GM12878 (cell line): ENCODE results near the gene SQOR. TPM values are rescaled to one million over a fixed set of nuclear protein-coding genes. Genes with fewer than 3 reads are reported as not detected.

Experiments
- ATAC-seq: fragments of 200-7000 bp; cut with Tn5 transposase; 3 replicates; pipeline ENCODE4 v1.9.1; 2020; ENCODE audit warnings: mild to moderate bottlenecking, moderate library complexity
- BruUV-seq: library from RNA; stranded (reverse); fragments of 400-500 nt; replicated peaks from 2 replicates; lab custom pipeline; 2021; lab: Mats Ljungman, UMichigan
- CTCF ChIA-PET: fragments of 300-600 bp; sonication (Branson Sonifier 250); formaldehyde crosslinking; extraction: SDS; loops from one replicate; lab custom pipeline; 2021; ENCODE audit warnings: inconsistent platforms; lab: Yijun Ruan, JAX
- POLR2A ChIA-PET: fragments of 350-600 bp; formaldehyde crosslinking; extraction: SDS; loops from one replicate; lab custom pipeline; 2021; ENCODE audit warnings: inconsistent platforms; lab: Charles Lee
- RAD21 ChIA-PET: fragments of 300-600 bp; sonication (Branson Sonifier 250); formaldehyde crosslinking; loops from one replicate; lab custom pipeline; 2023; ENCODE audit warnings: antibody characterized with exemption; ENCODE audit not compliant: unreplicated experiment; lab: Charles Lee
- SMC1A ChIA-PET: fragments of 300-600 bp; sonication (Branson Sonifier 250); formaldehyde crosslinking; loops from one replicate; lab custom pipeline; 2023; ENCODE audit not compliant: unreplicated experiment, uncharacterized antibody; lab: Charles Lee
- DNase-seq: peaks from one replicate; pipeline ENCODE4 v3.0.0-alpha.2; 2011; ENCODE audit warnings: low read depth, low spot score
- FAIRE-seq: peaks from 3 replicates; lab custom pipeline; 2011; peaks lifted over from hg19 to GRCh38; lab: Jason Lieb, UNC
- H2AFZ ChIP-seq: 2 replicates; pipeline ENCODE4 v1.6.0; 2011; ENCODE audit warnings: low read depth, low read length, control low read depth; ENCODE audit not compliant: control insufficient read depth
- H3K27ac ChIP-seq: 2 replicates; pipeline ENCODE4 v1.5.1; 2011; ENCODE audit warnings: control low read depth; ENCODE audit not compliant: control insufficient read depth, insufficient read depth
- H3K27me3 ChIP-seq, 2 experiments: replicated peaks in 1 of 2; 2 replicates each; pipeline versions ENCODE4 v1.6.0 to v1.6.1; 2011; ENCODE audit warnings: low read length in 1 of 2; ENCODE audit not compliant: control insufficient read depth in 2 of 2, insufficient read depth in 2 of 2
- H3K36me3 ChIP-seq, 2 experiments: 2 replicates each; pipeline ENCODE4 v1.5.1; 2011; ENCODE audit warnings: low read length in 1 of 2; ENCODE audit not compliant: control insufficient read depth in 2 of 2, insufficient read depth in 2 of 2
- H3K4me1 ChIP-seq: 2 replicates; pipeline ENCODE4 v1.6.1; 2011; ENCODE audit warnings: mild to moderate bottlenecking, low read length, moderate library complexity, mixed read lengths; ENCODE audit not compliant: control insufficient read depth, insufficient read depth
- H3K4me2 ChIP-seq: 2 replicates; pipeline ENCODE4 v1.6.0; 2011; ENCODE audit warnings: control low read depth; ENCODE audit not compliant: control insufficient read depth, insufficient read depth
- H3K4me3 ChIP-seq: fragments of 200-600 bp; sonication (generic); 2 replicates; pipeline ENCODE4 v1.5.1; 2016
- H3K79me2 ChIP-seq: 2 replicates; pipeline ENCODE4 v1.6.0; 2011; ENCODE audit warnings: low read length; ENCODE audit not compliant: control insufficient read depth, insufficient read depth
- H3K9ac ChIP-seq: 2 replicates; pipeline ENCODE4 v1.8.0; 2011; ENCODE audit warnings: low read length, control low read depth, mixed read lengths; ENCODE audit not compliant: control insufficient read depth, insufficient read depth
- H3K9me3 ChIP-seq: replicated peaks from 3 replicates; pipeline ENCODE4 v1.5.1; 2011; ENCODE audit warnings: mild to moderate bottlenecking, low read length; ENCODE audit not compliant: control insufficient read depth, insufficient read depth
- H4K20me1 ChIP-seq: 2 replicates; pipeline ENCODE4 v1.6.0; 2011; ENCODE audit not compliant: control insufficient read depth, insufficient read depth
- BHLHE40 ChIP-seq, 2 experiments: fragments of 450-650 bp in 1 of 2; IDR thresholded peaks; 2 replicates each; pipeline ENCODE4 v1.6.1; 2011 to 2017; ENCODE audit warnings: low read depth in 2 of 2, borderline replicate concordance in 1 of 2, improper control_type of control experiment in 1 of 2, low read length in 1 of 2, mild to moderate bottlenecking in 1 of 2
- CREM ChIP-seq: IDR thresholded peaks from 2 replicates; pipeline ENCODE4 v1.6.1; 2014; ENCODE audit warnings: antibody characterized with exemption, low read depth
- HDAC2 ChIP-seq: fragments of 200-600 bp; sonication (generic); IDR thresholded peaks from 2 replicates; pipeline ENCODE4 v1.6.1; 2017
- IKZF1 ChIP-seq: fragments of 450-650 bp; conservative IDR thresholded peaks from 2 replicates; pipeline ENCODE4 v1.6.1; 2017; ENCODE audit warnings: antibody characterized with exemption, mild to moderate bottlenecking
- JUNB ChIP-seq: IDR thresholded peaks from 2 replicates; pipeline ENCODE4 v1.6.1; 2016; ENCODE audit warnings: antibody characterized with exemption, mild to moderate bottlenecking
- JUND ChIP-seq: IDR thresholded peaks from 2 replicates; pipeline ENCODE4 v1.6.1; 2012; ENCODE audit warnings: low read depth, mild to moderate bottlenecking, low read length, improper control_type of control experiment, moderate library complexity
- KLF5 ChIP-seq: fragments of 450-650 bp; IDR thresholded peaks from 2 replicates; pipeline ENCODE4 v1.6.1; 2014; ENCODE audit warnings: mild to moderate bottlenecking; ENCODE audit not compliant: partially characterized antibody
- LARP7 ChIP-seq: fragments of 450-650 bp; IDR thresholded peaks from 2 replicates; pipeline ENCODE4 v1.6.1; 2017; ENCODE audit warnings: mild to moderate bottlenecking
- NFIC ChIP-seq: IDR thresholded peaks from 2 replicates; pipeline ENCODE4 v1.6.1; 2012; ENCODE audit warnings: low read depth, mild to moderate bottlenecking, inconsistent platforms, low read length, moderate library complexity
- NFYA ChIP-seq: IDR thresholded peaks from 2 replicates; pipeline ENCODE4 v1.6.1; 2011; ENCODE audit warnings: low read depth, mild to moderate bottlenecking, low read length, improper control_type of control experiment, borderline replicate concordance
- RAD51 ChIP-seq: fragments of 450-650 bp; IDR thresholded peaks from 2 replicates; pipeline ENCODE4 v1.6.1; 2016; ENCODE audit warnings: moderate library complexity, mild to moderate bottlenecking, inconsistent platforms
- RUNX3 ChIP-seq: IDR thresholded peaks from 2 replicates; pipeline ENCODE4 v1.6.1; 2012; ENCODE audit warnings: low read length, inconsistent platforms
- SMARCA5 ChIP-seq: fragments of 450-650 bp; IDR thresholded peaks from 2 replicates; pipeline ENCODE4 v1.6.1; 2017; ENCODE audit warnings: mild to moderate bottlenecking
- SREBF1 ChIP-seq: IDR thresholded peaks from 2 replicates; pipeline ENCODE4 v1.6.1; 2012; ENCODE audit warnings: mild to moderate bottlenecking, low read length
- SRF ChIP-seq, 2 experiments: IDR thresholded peaks; 2 replicates each; pipeline ENCODE4 v1.6.1; 2011; ENCODE audit warnings: low read depth in 2 of 2, low read length in 2 of 2, mild to moderate bottlenecking in 1 of 2, moderate library complexity in 1 of 2
- YY1 ChIP-seq: IDR thresholded peaks from 2 replicates; pipeline ENCODE4 v1.6.1; 2011; ENCODE audit warnings: low read depth, mild to moderate bottlenecking, low read length
- ZBED1 ChIP-seq: IDR thresholded peaks from 2 replicates; pipeline ENCODE4 v1.6.1; 2016; ENCODE audit warnings: borderline replicate concordance
- WGBS: methylation state at CpG from one replicate; pipeline ENCODE4 v1.1.6; 2016; ENCODE audit warnings: low lambda C conversion rate; ENCODE audit not compliant: insufficient replicate concordance, insufficient coverage; ENCODE audit errors: missing lambda C conversion rate; 5-methylcytosine and 5-hydroxymethylcytosine counted together
- in situ Hi-C: fragments of 300-500 bp; cut with MboI; formaldehyde crosslinking; loops from 9 replicates; pipeline ENCODE4 v1.14.3; 2018; ENCODE audit warnings: mixed read lengths
- intact Hi-C: fragments of 100-400 bp; cut with micrococcal nuclease; formaldehyde crosslinking; loops from one replicate; pipeline ENCODE4 v1.14.2; 2022; ENCODE audit not compliant: unreplicated experiment
- polyA plus RNA-seq, 11 experiments: library from polyadenylated mRNA; depleted of rRNA in 4 of 11; unstranded in 6 of 11; stranded (reverse) in 5 of 11; fragments of >200 nt; fragmentation: Nextera tagmentation in 4 of 11; fragmentation: Illumina TruSeq in 1 of 11; extraction: Ambion mirVana in 4 of 11; extraction: Trizol in 1 of 11; gene quantifications; 1 replicate in 1 of 11; 2 replicates in 10 of 11; pipeline versions ENCODE4 v1.2.1 to v1.2.3, GENCODE V29; 2011 to 2016; ENCODE audit warnings: inconsistent platforms in 2 of 11, missing spikeins in 2 of 11, low read depth in 1 of 11
- total RNA-seq, 4 experiments: library from RNA; depleted of rRNA in 3 of 4; stranded (reverse); fragments of >200 nt in 3 of 4; fragmentation: Illumina TruSeq in 1 of 4; extraction: Trizol in 1 of 4; gene quantifications; 2 replicates each; pipeline versions ENCODE4 v1.2.1 to v1.2.3, GENCODE V29; 2013 to 2021
- TF ChIP-seq, protein P1 (sequence below): IDR thresholded peaks from 2 replicates; pipeline ENCODE4 v1.6.1; 2011; ENCODE audit warnings: borderline replicate concordance, low read depth, mild to moderate bottlenecking, moderate library complexity, mixed read lengths, low read length; ENCODE audit not compliant: insufficient read depth; ENCODE audit errors: extremely low read length
- TF ChIP-seq, protein P2 (sequence below): fragments of 450-650 bp; conservative IDR thresholded peaks from 2 replicates; pipeline ENCODE4 v1.6.1; 2017; ENCODE audit warnings: mild to moderate bottlenecking, moderate library complexity
- TF ChIP-seq, protein P3 (sequence below): fragments of 450-650 bp; IDR thresholded peaks from 2 replicates; pipeline ENCODE4 v1.6.1; 2017; ENCODE audit warnings: antibody characterized with exemption, mild to moderate bottlenecking, moderate library complexity

SQOR gene
- total and polyA plus RNA-seq, 10 of the 15 experiments (the other 5 are each of a cell fraction or from before 2014, with no cell fraction given): 14.5 to 74.7 (median 44.2) TPM

DNA sequence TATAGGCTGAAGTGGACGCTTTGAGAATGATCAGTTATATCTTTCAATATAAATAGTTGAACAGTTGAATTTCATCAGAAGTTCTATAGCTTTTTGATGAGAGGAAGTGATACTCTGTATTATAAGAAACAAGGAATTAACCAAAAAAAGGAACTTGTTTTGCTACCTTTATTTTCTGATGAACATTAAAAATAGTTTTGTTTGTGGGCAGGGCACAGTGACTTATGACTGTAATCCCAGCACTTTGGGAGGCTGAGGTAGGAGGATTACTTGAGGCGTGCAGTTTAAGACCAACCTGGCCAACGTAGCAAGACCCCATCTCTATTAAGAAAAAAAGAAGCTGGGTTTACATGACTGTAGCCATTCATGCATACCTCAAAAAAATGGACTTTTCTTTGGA, 30.9 kb upstream of the SQOR start:
- H3K4me2 ChIP-seq: peak overlapping the region; percentile 46; the same call in 1 of the 2 replicates
- in situ Hi-C loops: no loop called here
- peaks cover 2 to 7% of the 10 kb centered on the region in 2 experiments; a peak in 2 of 4 replicates for H3K36me3 ChIP-seq
- peaks cover 14% of the 10 kb centered on the region for H3K4me1 ChIP-seq
- no peak overlapping the region for H3K9ac ChIP-seq
- no TSS peak for BruUV-seq
- no peaks in the 10 kb centered on the region for H4K20me1 ChIP-seq
- DNase-seq (no peak), FAIRE-seq (peak; percentile 38), ATAC-seq (peak; percentile 38)
- no peaks in the 10 kb centered on the region for H3K27me3 ChIP-seq
- no peaks in the 10 kb centered on the region; the same call in 2 of the 3 replicates for H3K9me3 ChIP-seq
- H3K4me3 ChIP-seq: no peak overlapping the region
- ChIA-PET CTCF (interaction anchor here (0.9 to 3.3 kb wide), 9 partner anchors 9 to 226 kb away, joined by 3 to 30 read pairs (median 3); partner anchors contain the start of gene BLOC1S6), RAD21 (interaction anchor here (0.8 to 2.4 kb wide), 6 partner anchors 16 to 147 kb away, joined by 3 to 11 read pairs (median 4); partner anchors contain the start of gene BLOC1S6), SMC1A (interaction anchor here (0.9 to 3.6 kb wide), 5 partner anchors 9 to 91 kb away, joined by 3 to 35 read pairs (median 4); partner anchors contain the start of gene BLOC1S6), POLR2A (interaction anchor here (0.7 to 1.4 kb wide), 4 partner anchors 10 to 102 kb away, joined by 3 to 5 read pairs (median 3); no protein-coding TSS in a partner anchor)
- peak overlapping the region; percentile 40; the same call in 1 of the 2 replicates for H3K27ac ChIP-seq
- no peak overlapping the region for H2AFZ ChIP-seq
- 27% methylated on average over 3 of the region's 3 CpGs for WGBS
- no peaks in the 10 kb centered on the region for H3K79me2 ChIP-seq
- intact Hi-C loops: no loop called here
- 0 out of 2 replicates have a peak, but pooled peaks have one; percentile 30 for TF ChIP-seq NFIC
- no peak for TF ChIP-seq LARP7
- TF ChIP-seq KLF5: no peak
- TF ChIP-seq SRF (IDR thresholded peaks at IDR 0.05; ENCODE audit: low read depth in 2 of 2, low read length in 2 of 2): no peak
- no peak for TF ChIP-seq HDAC2
- TF ChIP-seq JUND: no peak
- no peak for TF ChIP-seq NFYA
- TF ChIP-seq, protein P1, sequence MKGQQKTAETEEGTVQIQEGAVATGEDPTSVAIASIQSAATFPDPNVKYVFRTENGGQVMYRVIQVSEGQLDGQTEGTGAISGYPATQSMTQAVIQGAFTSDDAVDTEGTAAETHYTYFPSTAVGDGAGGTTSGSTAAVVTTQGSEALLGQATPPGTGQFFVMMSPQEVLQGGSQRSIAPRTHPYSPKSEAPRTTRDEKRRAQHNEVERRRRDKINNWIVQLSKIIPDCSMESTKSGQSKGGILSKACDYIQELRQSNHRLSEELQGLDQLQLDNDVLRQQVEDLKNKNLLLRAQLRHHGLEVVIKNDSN: no peak
- TF ChIP-seq, protein P2, sequence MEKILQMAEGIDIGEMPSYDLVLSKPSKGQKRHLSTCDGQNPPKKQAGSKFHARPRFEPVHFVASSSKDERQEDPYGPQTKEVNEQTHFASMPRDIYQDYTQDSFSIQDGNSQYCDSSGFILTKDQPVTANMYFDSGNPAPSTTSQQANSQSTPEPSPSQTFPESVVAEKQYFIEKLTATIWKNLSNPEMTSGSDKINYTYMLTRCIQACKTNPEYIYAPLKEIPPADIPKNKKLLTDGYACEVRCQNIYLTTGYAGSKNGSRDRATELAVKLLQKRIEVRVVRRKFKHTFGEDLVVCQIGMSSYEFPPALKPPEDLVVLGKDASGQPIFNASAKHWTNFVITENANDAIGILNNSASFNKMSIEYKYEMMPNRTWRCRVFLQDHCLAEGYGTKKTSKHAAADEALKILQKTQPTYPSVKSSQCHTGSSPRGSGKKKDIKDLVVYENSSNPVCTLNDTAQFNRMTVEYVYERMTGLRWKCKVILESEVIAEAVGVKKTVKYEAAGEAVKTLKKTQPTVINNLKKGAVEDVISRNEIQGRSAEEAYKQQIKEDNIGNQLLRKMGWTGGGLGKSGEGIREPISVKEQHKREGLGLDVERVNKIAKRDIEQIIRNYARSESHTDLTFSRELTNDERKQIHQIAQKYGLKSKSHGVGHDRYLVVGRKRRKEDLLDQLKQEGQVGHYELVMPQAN: no peak
- no peak for TF ChIP-seq YY1
- TF ChIP-seq RAD51: no peak
- no peak; the same call in 1 of the 2 replicates for TF ChIP-seq IKZF1
- no peak for TF ChIP-seq CREM
- 0 out of 2 replicates have a peak, but pooled peaks have one; percentile 16 for TF ChIP-seq JUNB
- no peak for TF ChIP-seq ZBED1
- no peak for TF ChIP-seq BHLHE40 (IDR thresholded peaks at IDR 0.05; ENCODE audit: borderline replicate concordance in 1 of 2, low read depth in 2 of 2, low read length in 1 of 2)
- no peak for TF ChIP-seq SREBF1
- TF ChIP-seq, protein P3, sequence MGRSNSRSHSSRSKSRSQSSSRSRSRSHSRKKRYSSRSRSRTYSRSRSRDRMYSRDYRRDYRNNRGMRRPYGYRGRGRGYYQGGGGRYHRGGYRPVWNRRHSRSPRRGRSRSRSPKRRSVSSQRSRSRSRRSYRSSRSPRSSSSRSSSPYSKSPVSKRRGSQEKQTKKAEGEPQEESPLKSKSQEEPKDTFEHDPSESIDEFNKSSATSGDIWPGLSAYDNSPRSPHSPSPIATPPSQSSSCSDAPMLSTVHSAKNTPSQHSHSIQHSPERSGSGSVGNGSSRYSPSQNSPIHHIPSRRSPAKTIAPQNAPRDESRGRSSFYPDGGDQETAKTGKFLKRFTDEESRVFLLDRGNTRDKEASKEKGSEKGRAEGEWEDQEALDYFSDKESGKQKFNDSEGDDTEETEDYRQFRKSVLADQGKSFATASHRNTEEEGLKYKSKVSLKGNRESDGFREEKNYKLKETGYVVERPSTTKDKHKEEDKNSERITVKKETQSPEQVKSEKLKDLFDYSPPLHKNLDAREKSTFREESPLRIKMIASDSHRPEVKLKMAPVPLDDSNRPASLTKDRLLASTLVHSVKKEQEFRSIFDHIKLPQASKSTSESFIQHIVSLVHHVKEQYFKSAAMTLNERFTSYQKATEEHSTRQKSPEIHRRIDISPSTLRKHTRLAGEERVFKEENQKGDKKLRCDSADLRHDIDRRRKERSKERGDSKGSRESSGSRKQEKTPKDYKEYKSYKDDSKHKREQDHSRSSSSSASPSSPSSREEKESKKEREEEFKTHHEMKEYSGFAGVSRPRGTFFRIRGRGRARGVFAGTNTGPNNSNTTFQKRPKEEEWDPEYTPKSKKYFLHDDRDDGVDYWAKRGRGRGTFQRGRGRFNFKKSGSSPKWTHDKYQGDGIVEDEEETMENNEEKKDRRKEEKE: no peak
- peak; percentile 44 for TF ChIP-seq RUNX3
- peak; percentile 82 for TF ChIP-seq SMARCA5
